K562 (cell line): ENCODE results near the gene PABPC1L. TPM values are rescaled to one million over a fixed set of nuclear protein-coding genes. Genes with fewer than 3 reads are reported as not detected.

Experiments
- CBFA2T3 ChIP-seq: fragments of 450-650 bp; IDR thresholded peaks from 2 replicates; pipeline ENCODE4 v1.6.1; 2017
- CBX1 ChIP-seq: sonication (generic); IDR thresholded peaks from 2 replicates; pipeline ENCODE4 v1.6.1; 2016; ENCODE audit warnings: antibody characterized with exemption, low read depth, mild to moderate bottlenecking
- CHD7 ChIP-seq: fragments of 200-600 bp; sonication (generic); IDR thresholded peaks from one replicate; pipeline ENCODE4 v1.6.1; 2012; ENCODE audit warnings: mild to moderate bottlenecking, low read depth, low read length, inconsistent platforms
- DMBX1 ChIP-seq: fragments of 250-450 bp; sonication (Bioruptor Pico); IDR thresholded peaks from 2 replicates; pipeline ENCODE4 v1.8.0; 2022; ENCODE audit warnings: inconsistent platforms, mild to moderate bottlenecking, moderate library complexity, borderline replicate concordance
- FOXJ3 ChIP-seq: sonication (generic); formaldehyde crosslinking; IDR thresholded peaks from 2 replicates; pipeline ENCODE4 v1.4.0; 2020; ENCODE audit warnings: mild to moderate bottlenecking, missing genetic modification reagents
- HDAC1 ChIP-seq, 2 experiments: fragments of 450-650 bp; IDR thresholded peaks; 2 replicates each; pipeline ENCODE4 v1.6.1; 2016 to 2017; ENCODE audit warnings: inconsistent platforms in 1 of 2, mild to moderate bottlenecking in 1 of 2, moderate library complexity in 1 of 2
- HEY1 ChIP-seq: fragments of 250-450 bp; sonication (Bioruptor Pico); IDR thresholded peaks from 2 replicates; pipeline ENCODE4 v1.5.0; 2020; ENCODE audit warnings: mild to moderate bottlenecking, moderate library complexity, borderline replicate concordance
- MCM3 ChIP-seq: fragments of 450-650 bp; IDR thresholded peaks from 2 replicates; pipeline ENCODE4 v1.6.1; 2016
- NFATC3 ChIP-seq: fragments of 450-650 bp; IDR thresholded peaks from 2 replicates; pipeline ENCODE4 v1.6.1; 2017; ENCODE audit warnings: mild to moderate bottlenecking
- PHF8 ChIP-seq: fragments of 200-600 bp; sonication (generic); IDR thresholded peaks from 2 replicates; pipeline ENCODE4 v1.6.1; 2012; ENCODE audit warnings: mixed run types, mild to moderate bottlenecking, inconsistent platforms, low read length, moderate library complexity, borderline replicate concordance
- SAP30 ChIP-seq: fragments of 200-600 bp; sonication (generic); IDR thresholded peaks from 2 replicates; pipeline ENCODE4 v1.6.1; 2012; ENCODE audit warnings: borderline replicate concordance, low read depth, mild to moderate bottlenecking, moderate library complexity, low read length, control low read depth, inconsistent platforms; ENCODE audit not compliant: insufficient read depth, poor library complexity, severe bottlenecking
- SMARCE1 ChIP-seq: fragments of 450-650 bp; IDR thresholded peaks from 2 replicates; pipeline ENCODE4 v1.7.1; 2016; ENCODE audit warnings: mild to moderate bottlenecking
- THAP7 ChIP-seq: fragments of 250-450 bp; sonication (Bioruptor Pico); IDR thresholded peaks from 2 replicates; pipeline ENCODE4 v1.5.0; 2021
- ZNF212 ChIP-seq: fragments of 450-650 bp; formaldehyde crosslinking; IDR thresholded peaks from 2 replicates; pipeline ENCODE4 v1.4.0; 2020; ENCODE audit warnings: mild to moderate bottlenecking
- ZNF639 ChIP-seq, 2 experiments: fragments of 200-800 bp in 1 of 2; sonication (Bioruptor generic) in 1 of 2; sonication (generic) in 1 of 2; formaldehyde crosslinking in 1 of 2; IDR thresholded peaks in 1 of 2; conservative IDR thresholded peaks in 1 of 2; 2 replicates each; pipeline versions ENCODE4 v1.5.0 to v1.6.1; 2016 to 2020; ENCODE audit warnings: missing compliant biosample characterization in 1 of 2, missing genetic modification characterization in 1 of 2, missing genetic modification reagents in 1 of 2
- polyA plus RNA-seq, 8 experiments: library from polyadenylated mRNA; depleted of rRNA in 4 of 8; stranded (reverse) in 5 of 8; unstranded in 3 of 8; fragments of >200 nt; fragmentation: Nextera tagmentation in 2 of 8; fragmentation: Illumina TruSeq in 1 of 8; extraction: Ambion mirVana in 2 of 8; extraction: Trizol in 1 of 8; gene quantifications; 2 replicates each; pipeline versions ENCODE4 v1.2.1 to v1.2.3, GENCODE V29; 2011 to 2014; ENCODE audit warnings: inconsistent platforms in 1 of 8, missing spikeins in 1 of 8
- total RNA-seq, 7 experiments: library from RNA; depleted of rRNA in 6 of 7; stranded (reverse); fragments of >200 nt in 6 of 7; fragmentation: Illumina TruSeq in 2 of 7; extraction: Trizol in 2 of 7; gene quantifications; 2 replicates each; pipeline versions ENCODE4 v1.2.1 to v1.2.3, GENCODE V29; 2011 to 2021; ENCODE audit warnings: low replicate concordance in 1 of 7

The PABPC1L gene
- total and polyA plus RNA-seq, 9 of the 15 experiments (the other 6 are each of a cell fraction or from before 2014, with no cell fraction given) = 6.0 to 90.3 (median 15.8) TPM

- TF ChIP-seq SAP30 (no peak), CBFA2T3 (no peak), PHF8 (peak; percentile 24; the same call in 1 of the 2 replicates), SMARCE1 (peak; percentile 73; the same call in 1 of the 2 replicates), ZNF639 (CRISPR knock-in tag; conservative IDR thresholded peaks at IDR 0.05 in 1 of 2, IDR thresholded peaks at IDR 0.05 in 1 of 2) (no peak; a peak in 1 of 4 replicates), HDAC1 (IDR thresholded peaks at IDR 0.05) (peak in 1 of 2 experiments; percentile 20; a peak in 1 of 4 replicates), DMBX1 (CRISPR knock-in tag) (no peak), CHD7 (no peak), FOXJ3 (CRISPR knock-in tag) (no peak), ZNF212 (CRISPR knock-in tag) (no peak), HEY1 (CRISPR knock-in tag) (no peak), THAP7 (CRISPR knock-in tag) (no peak), MCM3 (no peak), NFATC3 (no peak), CBX1 (0 out of 2 replicates have a peak, but pooled peaks have one; percentile 8)
These were observed 1.5 kb downstream of the PABPC1L start (continued) for GRCh38 chr20:44911264-44911921.
